Left hindlimb (tissue), 1 donor: Measurements from ENCODE around the gene CLPTM1.

Experiments
- DNase-seq: peaks from one replicate; pipeline ENCODE4 v3.0.0-alpha.2; 2018

CLPTM1 gene

DNA sequence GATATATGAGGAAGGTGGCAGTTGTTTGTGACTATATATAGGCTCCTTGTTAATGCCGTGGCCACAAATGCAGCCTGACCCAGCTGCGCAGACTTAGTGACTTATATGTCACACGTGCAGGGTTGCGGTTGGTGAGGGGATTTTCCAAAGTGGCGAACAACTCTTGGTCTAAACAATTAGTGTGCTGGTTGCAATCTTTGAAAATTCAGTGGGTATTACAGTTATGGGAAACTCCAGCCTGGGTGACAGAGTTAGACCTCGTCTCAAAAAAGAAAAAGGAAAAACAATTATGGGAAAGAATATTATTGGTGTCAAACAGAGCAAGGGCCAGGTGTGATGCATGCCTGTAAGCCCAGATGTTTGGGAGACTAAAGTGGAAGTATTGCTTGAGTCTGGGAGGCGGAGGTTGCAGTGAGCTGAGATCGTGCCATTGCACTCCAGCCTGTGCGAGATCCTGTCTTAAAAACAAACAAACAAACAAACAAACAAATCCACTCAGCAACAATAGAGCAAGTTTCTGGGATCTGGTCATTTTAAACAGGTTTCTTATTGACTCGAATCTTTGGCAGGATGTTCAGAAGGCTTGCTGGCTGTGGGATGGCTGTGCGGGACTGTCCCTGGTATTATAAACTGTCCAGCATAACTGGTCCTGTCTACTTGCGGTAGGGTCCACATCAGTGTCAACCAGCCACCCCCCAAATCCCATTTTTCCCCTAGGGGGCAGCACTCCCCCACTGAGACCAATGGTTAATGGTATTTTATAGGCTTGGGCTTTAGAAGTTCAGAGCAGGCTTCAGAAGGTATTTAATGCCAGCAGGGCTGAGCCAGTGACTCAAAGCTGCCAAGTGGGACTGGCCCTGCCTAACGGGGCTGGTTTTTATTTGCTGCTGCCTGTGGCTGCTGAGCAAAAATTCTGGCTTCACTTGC, 61.5 kb downstream of the CLPTM1 start:
- peak; percentile 63 for DNase-seq

DNA sequence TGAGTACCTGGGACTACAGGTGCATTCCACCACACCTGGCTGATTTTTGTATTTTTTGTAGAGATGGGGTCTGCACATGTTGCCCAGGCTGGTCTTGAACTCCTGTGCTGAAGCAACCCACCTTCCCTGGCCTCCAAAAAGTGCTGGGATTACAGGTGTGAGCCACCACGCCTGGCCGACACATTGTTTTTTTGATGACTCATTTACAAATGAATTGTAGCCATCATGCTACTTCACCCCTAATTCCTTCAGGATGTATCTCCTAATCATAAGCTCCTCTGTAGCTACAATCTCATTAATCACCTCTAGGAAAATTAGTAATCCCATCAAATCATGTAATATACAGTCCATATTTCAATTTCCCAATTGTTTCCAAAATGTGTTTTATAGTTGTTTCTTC, 64.0 kb downstream of the CLPTM1 start:
- DNase-seq = no peak

GRCh38 chr19:45020071-45020470, 64.9 kb downstream of the CLPTM1 start:
- DNase-seq = no peak

DNA sequence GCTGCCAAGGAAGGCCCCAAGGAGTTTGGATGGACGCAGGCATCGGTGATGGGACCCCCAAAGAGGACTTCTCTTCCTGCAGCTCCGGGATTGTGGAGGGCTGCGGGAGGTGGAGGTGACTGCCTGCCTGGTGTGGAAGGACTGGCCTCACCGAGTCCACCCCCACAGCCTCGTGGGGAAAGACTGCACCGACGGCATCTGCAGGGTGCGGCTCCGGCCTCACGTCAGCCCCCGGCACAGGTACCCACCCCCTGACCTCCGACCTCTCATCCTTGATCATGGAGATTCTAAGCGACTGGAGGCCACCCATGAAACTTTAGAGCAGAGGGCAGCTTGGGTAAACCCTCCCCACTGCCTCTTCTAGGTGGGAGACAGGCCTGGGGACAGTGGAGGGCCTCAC, 66.8 kb downstream of the CLPTM1 start:
- no peak for DNase-seq

GRCh38 chr19:45023048-45023447, 67.9 kb downstream of the CLPTM1 start:
- DNase-seq = no peak

DNA sequence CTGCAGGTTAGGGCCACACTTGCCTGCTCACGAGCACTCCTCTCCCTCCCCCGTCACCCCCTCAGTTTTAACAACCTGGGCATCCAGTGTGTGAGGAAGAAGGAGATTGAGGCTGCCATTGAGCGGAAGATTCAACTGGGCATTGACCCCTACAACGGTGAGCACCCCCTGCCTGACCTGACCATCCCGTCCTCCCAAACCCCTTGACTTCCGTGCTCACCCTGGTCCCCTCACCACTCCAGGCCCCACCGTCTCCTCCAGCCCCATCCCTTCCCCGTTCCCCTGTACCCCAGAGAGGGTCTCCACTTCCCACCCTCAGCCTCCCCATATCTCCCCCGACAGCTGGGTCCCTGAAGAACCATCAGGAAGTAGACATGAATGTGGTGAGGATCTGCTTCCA, 70.1 kb downstream of the CLPTM1 start:
- no peak for DNase-seq

- DNase-seq = no peak
Measured at GRCh38 chr19:45027371-45027770, 72.2 kb downstream of the CLPTM1 start.

- no peak for DNase-seq
Measured at GRCh38 chr19:45030825-45031224, 75.6 kb downstream of the CLPTM1 start.

- DNase-seq = no peak
Measured at GRCh38 chr19:45032421-45032820, 77.2 kb downstream of the CLPTM1 start.

DNA sequence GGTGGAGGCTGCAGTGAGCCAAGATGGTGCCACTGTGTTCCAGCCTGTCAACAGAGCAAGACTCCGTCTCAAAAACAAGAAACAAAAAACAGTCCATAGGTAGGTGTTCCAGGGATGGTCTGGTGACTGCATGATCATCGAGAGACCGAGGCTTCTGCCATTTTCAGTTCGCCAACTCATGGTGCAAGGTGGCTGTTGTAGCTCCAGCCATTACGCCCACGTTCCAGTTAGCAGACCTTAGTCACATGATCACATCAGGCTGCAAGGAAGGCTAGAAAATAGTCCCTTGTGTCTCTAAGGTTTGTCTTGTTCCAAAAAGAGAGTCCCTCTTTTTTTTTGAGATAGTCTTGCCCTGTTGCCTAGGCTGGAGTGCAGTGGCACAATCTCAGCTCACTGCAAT, 80.6 kb downstream of the CLPTM1 start:
- no peak for DNase-seq

DNA sequence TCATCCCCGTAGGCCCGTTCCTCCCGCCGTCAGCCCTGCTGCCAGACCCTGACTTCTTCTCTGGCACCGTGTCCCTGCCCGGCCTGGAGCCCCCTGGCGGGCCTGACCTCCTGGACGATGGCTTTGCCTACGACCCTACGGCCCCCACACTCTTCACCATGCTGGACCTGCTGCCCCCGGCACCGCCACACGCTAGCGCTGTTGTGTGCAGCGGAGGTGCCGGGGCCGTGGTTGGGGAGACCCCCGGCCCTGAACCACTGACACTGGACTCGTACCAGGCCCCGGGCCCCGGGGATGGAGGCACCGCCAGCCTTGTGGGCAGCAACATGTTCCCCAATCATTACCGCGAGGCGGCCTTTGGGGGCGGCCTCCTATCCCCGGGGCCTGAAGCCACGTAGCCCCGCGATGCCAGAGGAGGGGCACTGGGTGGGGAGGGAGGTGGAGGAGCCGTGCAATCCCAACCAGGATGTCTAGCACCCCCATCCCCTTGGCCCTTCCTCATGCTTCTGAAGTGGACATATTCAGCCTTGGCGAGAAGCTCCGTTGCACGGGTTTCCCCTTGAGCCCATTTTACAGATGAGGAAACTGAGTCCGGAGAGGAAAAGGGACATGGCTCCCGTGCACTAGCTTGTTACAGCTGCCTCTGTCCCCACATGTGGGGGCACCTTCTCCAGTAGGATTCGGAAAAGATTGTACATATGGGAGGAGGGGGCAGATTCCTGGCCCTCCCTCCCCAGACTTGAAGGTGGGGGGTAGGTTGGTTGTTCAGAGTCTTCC, 82.4 kb downstream of the CLPTM1 start:
- no peak for DNase-seq

GRCh38 chr19:45038931-45039893, 84.0 kb downstream of the CLPTM1 start, which contains the start of gene CLASRP:
CLASRP (plus strand) TSS chr19:45039045; CDS start chr19:45040213, 1,168 bp downstream.
- peak; percentile 92 for DNase-seq

GRCh38 chr19:45040059-45040771, 85.0 kb downstream of the CLPTM1 start:
- DNase-seq = no peak

GRCh38 chr19:45041125-45041524, 85.9 kb downstream of the CLPTM1 start:
- DNase-seq = no peak
